ENCODE measurements around the gene C1orf35. TPM values are rescaled to one million over a fixed set of nuclear protein-coding genes. Genes with fewer than 3 reads are reported as not detected.

The C1orf35 gene
- total and polyA plus RNA-seq, 2 of the 8 experiments (the other 6 are each of a cell fraction or from before 2014, with no cell fraction given), result 18.6 to 19.9 TPM

DNA sequence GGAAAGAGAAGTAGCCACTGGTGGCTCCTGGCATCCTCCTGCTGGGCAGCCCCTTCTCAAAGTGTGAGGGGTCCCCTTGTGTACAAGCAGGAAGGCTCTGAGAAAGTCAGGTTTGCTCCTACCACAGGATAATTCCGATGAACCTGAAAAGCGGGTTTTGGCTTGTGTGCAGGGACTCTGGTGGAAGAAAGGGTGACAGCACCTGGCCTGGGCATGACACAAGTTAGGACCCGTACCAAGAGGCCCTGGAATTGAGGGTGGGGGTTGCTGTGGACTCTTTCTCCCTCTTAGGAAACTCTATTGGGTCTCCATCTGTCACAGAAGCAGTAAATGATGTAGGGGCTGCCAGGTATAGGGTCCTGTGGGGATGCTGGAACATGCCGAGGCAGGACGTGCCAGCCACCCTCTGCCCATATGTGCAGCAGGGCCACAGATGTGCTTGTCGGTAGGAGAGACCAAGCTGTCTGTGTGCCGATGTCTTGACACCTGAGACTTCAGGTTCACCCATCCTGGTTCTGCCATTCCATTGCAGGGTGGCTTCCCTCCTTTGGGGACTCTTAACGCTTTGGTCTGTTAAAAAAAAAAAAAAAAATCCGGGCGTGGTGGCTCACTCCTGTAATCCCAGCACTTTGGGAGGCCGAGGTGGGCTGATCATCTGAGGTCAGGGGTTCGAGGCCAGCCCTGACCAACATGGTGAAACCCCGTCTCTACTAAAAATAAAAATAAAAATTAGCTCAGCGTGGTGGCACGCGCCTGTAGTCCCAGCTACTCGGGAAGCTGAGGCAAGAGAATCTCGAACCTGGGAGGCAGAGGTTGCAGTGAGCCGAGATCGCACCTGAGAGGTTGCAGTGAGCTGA is 9.8 kb downstream of the C1orf35 start:
- H2AK5ac ChIP-seq (ENCODE audit: low read depth, low read length), result no peak overlapping the region
- no peak overlapping the region for H4K8ac ChIP-seq (ENCODE audit: extremely low read depth, insufficient read depth, low read length)
- H3K9me3 ChIP-seq (ENCODE audit: insufficient read depth in 2 of 2, low read depth in 1 of 2, low read length in 1 of 2), result peaks cover 3 to 5% of the 10 kb centered on the region in 2 experiments; a peak in 3 of 4 replicates
- H3K36me3 ChIP-seq (ENCODE audit: control insufficient read depth in 2 of 4, insufficient read depth in 4 of 4, low read length in 3 of 4), result peaks cover 5 to 12% (median 8%) of the 10 kb centered on the region in 4 experiments; a peak in 7 of 8 replicates
- H3K27ac ChIP-seq (ENCODE audit: low read depth, low read length), result no peak overlapping the region
- peaks cover 51 to 75% of the 10 kb centered on the region in 2 experiments for H4K20me1 ChIP-seq (replicated peaks in 1 of 2; ENCODE audit: control insufficient read depth in 1 of 2, insufficient read depth in 2 of 2, low read length in 2 of 2)
- no peaks in the 10 kb centered on the region for H3K23me2 ChIP-seq (ENCODE audit: low read depth, low read length)
- H2BK12ac ChIP-seq (ENCODE audit: low read depth, low read length), result no peak overlapping the region
- no peak overlapping the region for H2AFZ ChIP-seq (ENCODE audit: low read length)
- H3K9ac ChIP-seq (replicated peaks in 1 of 4; ENCODE audit: extremely low read depth in 1 of 4, low read depth in 3 of 4, low read length in 3 of 4), result no peak overlapping the region
- no peak overlapping the region for H4K91ac ChIP-seq (replicated peaks; ENCODE audit: insufficient read length, low read length)
- peaks cover 0 to 3% (median 0%) of the 10 kb centered on the region in 4 experiments; a peak in 3 of 7 replicates for H3K4me1 ChIP-seq (replicated peaks in 1 of 4; ENCODE audit: control insufficient read depth in 3 of 4, insufficient read depth in 4 of 4, low read length in 3 of 4)
- peaks cover 57 to 89% of the 10 kb centered on the region in 2 experiments for H3K79me2 ChIP-seq (ENCODE audit: control insufficient read depth in 1 of 2, insufficient read depth in 2 of 2, low read length in 2 of 2)
- H2BK5ac ChIP-seq (ENCODE audit: low read depth, low read length), result no peak overlapping the region
- ChIA-PET POLR2A (ENCODE audit: partially characterized antibody) (interaction anchor here (1.1 to 7.1 kb wide), 4 partner anchors 6 to 72 kb away, joined by 3 to 53 read pairs (median 7); partner anchors contain the start of genes ARF1 and IBA57), CTCF (ENCODE audit: partially characterized antibody) (interaction anchor here (0.7 to 2.9 kb wide), 4 partner anchors 9 to 375 kb away, joined by 3 to 14 read pairs (median 4); no protein-coding TSS in a partner anchor)
- no peak overlapping the region for H3K14ac ChIP-seq (ENCODE audit: insufficient read length)
- H3K18ac ChIP-seq (ENCODE audit: extremely low read depth, low read length), result no peak overlapping the region
- no peak overlapping the region for H2BK20ac ChIP-seq (ENCODE audit: low read length)
- no peak overlapping the region for H3K4ac ChIP-seq (replicated peaks; ENCODE audit: insufficient read length, low read depth, low read length)
- DNase-seq (ENCODE audit: low read depth in 1 of 2, low spot score in 2 of 2), result no peak
- H3K23ac ChIP-seq (ENCODE audit: insufficient read length), result no peak overlapping the region
- H3K56ac ChIP-seq (replicated peaks; ENCODE audit: insufficient read length, low read depth, low read length), result no peak overlapping the region
- H4K5ac ChIP-seq (ENCODE audit: insufficient read length, low read depth, low read length), result no peak overlapping the region
- no peak for TF ChIP-seq NANOG (IDR thresholded peaks at IDR 0.05; ENCODE audit: insufficient read depth, low read depth, low read length, poor library complexity, severe bottlenecking)
- TF ChIP-seq, protein P1, sequence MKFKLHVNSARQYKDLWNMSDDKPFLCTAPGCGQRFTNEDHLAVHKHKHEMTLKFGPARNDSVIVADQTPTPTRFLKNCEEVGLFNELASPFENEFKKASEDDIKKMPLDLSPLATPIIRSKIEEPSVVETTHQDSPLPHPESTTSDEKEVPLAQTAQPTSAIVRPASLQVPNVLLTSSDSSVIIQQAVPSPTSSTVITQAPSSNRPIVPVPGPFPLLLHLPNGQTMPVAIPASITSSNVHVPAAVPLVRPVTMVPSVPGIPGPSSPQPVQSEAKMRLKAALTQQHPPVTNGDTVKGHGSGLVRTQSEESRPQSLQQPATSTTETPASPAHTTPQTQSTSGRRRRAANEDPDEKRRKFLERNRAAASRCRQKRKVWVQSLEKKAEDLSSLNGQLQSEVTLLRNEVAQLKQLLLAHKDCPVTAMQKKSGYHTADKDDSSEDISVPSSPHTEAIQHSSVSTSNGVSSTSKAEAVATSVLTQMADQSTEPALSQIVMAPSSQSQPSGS (IDR thresholded peaks at IDR 0.05; ENCODE audit: low read length), result no peak
- TF ChIP-seq POLR2AphosphoS5 (IDR thresholded peaks at IDR 0.05; ENCODE audit: low read depth, low read length), result no peak
- H2BK120ac ChIP-seq (replicated peaks; ENCODE audit: low read depth, low read length), result no peak overlapping the region
- no peak overlapping the region for H3K4me2 ChIP-seq (ENCODE audit: insufficient read depth in 1 of 2, low read depth in 2 of 2, low read length in 2 of 2)
- WGBS, 2 experiments (ENCODE audit: extremely low coverage in 1 of 2, insufficient coverage in 1 of 2, insufficient read length in 1 of 2, insufficient replicate concordance in 2 of 2, low coverage in 1 of 2, low lambda C conversion rate in 2 of 2, missing lambda C conversion rate in 1 of 2), result 91% methylated on average over 19 of the region's 20 CpGs; no CpG with 5 or more reads in 1 of the 2 experiments
- no peak overlapping the region for H2BK15ac ChIP-seq (ENCODE audit: low read length)
- no peak for FAIRE-seq
- peaks cover 62% of the 10 kb centered on the region for H3K79me1 ChIP-seq (ENCODE audit: low read depth, low read length)
- H3K4me3 ChIP-seq (ENCODE audit: extremely low read depth in 1 of 4, insufficient read depth in 2 of 4, low read depth in 3 of 4, low read length in 4 of 4), result no peak overlapping the region
- H3K27me3 ChIP-seq (replicated peaks in 1 of 4; ENCODE audit: control insufficient read depth in 3 of 4, extremely low read depth in 1 of 4, insufficient read depth in 3 of 4, low read length in 3 of 4), result no peaks in the 10 kb centered on the region
